ENCODE measurements around the gene GRB10.
A peak's percentile ranks its signal among the peaks of the same experiment; 100 is the strongest.

GRB10 gene

DNA sequence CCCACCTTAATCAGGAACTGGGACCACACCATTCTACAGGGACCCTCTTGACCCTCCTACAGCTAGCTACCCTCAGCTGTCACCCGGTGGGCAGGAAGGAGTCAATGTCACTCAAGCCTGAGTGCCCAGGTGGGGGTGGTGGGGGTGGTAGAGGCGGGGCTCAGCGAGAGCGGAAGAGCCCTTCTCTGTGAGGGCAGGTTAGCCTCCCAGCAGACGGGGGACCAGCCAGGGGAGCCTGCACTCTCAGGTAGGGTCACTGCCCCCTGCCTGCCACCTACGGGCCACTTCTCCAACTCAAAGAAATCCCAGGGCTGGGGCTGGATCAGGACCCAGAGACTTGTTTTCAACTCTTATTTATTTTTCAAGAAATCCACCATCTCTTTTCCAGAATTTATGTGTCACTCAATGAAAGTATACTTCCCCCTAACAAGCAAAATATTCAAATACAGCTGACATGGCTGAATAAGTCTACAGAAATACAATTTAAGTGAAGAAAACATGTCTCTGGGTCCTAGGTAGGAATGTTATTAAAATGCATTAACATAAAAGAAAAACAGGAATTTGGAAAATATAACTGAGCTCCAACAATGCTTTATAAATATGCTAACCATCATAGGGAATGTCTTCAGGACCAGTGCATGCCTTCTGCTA, 154.1 kb downstream of the GRB10 start:
- H3K36me3 ChIP-seq (replicated peaks), result peaks cover 12% of the 10 kb centered on the region
- no peak overlapping the region for H3K27ac ChIP-seq
- in situ Hi-C loops (cut with HindIII; ENCODE audit: low pct_ligation_motif_present, low sequenced_read_pairs), result no loop called here
- no peaks in the 10 kb centered on the region for H3K27me3 ChIP-seq (replicated peaks)
- DNase-seq, result no peak
- peak; percentile 8 for TF ChIP-seq CTCF (IDR thresholded peaks at IDR 0.05; ENCODE audit: low read depth, low read length, missing control alignments)
- H3K4me3 ChIP-seq (ENCODE audit: low read depth, low read length), result no peak overlapping the region

DNA sequence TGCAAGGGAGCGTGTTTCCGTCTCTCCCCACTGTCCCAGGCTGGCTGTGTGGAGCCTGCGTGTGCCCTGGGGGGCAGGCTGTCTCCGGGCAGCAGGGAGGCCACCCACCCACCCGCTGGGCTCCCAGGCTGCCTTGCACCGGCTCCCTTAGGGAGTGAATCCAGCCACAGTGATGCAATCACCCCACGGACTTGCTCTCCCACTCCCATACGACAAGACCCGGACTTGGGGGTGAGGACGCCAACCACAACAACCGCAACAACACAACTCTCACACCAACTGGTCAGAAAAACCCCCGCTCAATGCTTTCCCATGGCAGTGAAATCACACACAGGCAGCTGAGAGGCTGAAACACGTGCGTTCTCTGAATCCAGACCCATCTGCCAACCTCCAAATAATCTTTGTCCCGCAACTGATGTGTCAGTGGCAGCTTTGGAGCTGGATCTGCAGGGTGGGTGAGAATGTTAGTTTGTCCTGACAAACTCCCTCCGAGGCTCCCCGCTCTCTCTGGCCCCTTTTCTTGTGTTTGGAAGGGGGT, 154.8 kb downstream of the GRB10 start:
- TF ChIP-seq CTCF (IDR thresholded peaks at IDR 0.05; ENCODE audit: low read depth, low read length, missing control alignments), result no peak
- no peak for DNase-seq
- Histone ChIP-seq H3K27me3 (replicated peaks) (no peaks in the 10 kb centered on the region), H3K36me3 (replicated peaks) (peaks cover 12% of the 10 kb centered on the region), H3K27ac (no peak overlapping the region), H3K4me3 (ENCODE audit: low read depth, low read length) (no peak overlapping the region)
- in situ Hi-C loops (cut with HindIII; ENCODE audit: low pct_ligation_motif_present, low sequenced_read_pairs), result no loop called here

GRCh38 chr7:50626286-50626685, 156.4 kb downstream of the GRB10 start:
- DNase-seq, result no peak
- Histone ChIP-seq H3K27ac (no peak overlapping the region), H3K4me3 (ENCODE audit: low read depth, low read length) (no peak overlapping the region), H3K36me3 (replicated peaks) (peaks cover 12% of the 10 kb centered on the region), H3K27me3 (replicated peaks) (no peaks in the 10 kb centered on the region)
- TF ChIP-seq CTCF (IDR thresholded peaks at IDR 0.05; ENCODE audit: low read depth, low read length, missing control alignments), result no peak
- in situ Hi-C loops (cut with HindIII; ENCODE audit: low pct_ligation_motif_present, low sequenced_read_pairs), result no loop called here

GRCh38 chr7:50625360-50625759, 157.3 kb downstream of the GRB10 start:
- no peak for TF ChIP-seq CTCF (IDR thresholded peaks at IDR 0.05; ENCODE audit: low read depth, low read length, missing control alignments)
- no peaks in the 10 kb centered on the region for H3K27me3 ChIP-seq (replicated peaks)
- no peak overlapping the region for H3K4me3 ChIP-seq (ENCODE audit: low read depth, low read length)
- H3K36me3 ChIP-seq (replicated peaks), result peaks cover 12% of the 10 kb centered on the region
- in situ Hi-C loops (cut with HindIII; ENCODE audit: low pct_ligation_motif_present, low sequenced_read_pairs), result no loop called here
- DNase-seq, result no peak
- no peak overlapping the region for H3K27ac ChIP-seq

GRCh38 chr7:50622821-50623220, 159.9 kb downstream of the GRB10 start:
- DNase-seq, result no peak
- in situ Hi-C loops (cut with HindIII; ENCODE audit: low pct_ligation_motif_present, low sequenced_read_pairs), result no loop called here
- H3K4me3 ChIP-seq (ENCODE audit: low read depth, low read length), result no peak overlapping the region
- no peak for TF ChIP-seq CTCF (IDR thresholded peaks at IDR 0.05; ENCODE audit: low read depth, low read length, missing control alignments)
- no peak overlapping the region for H3K27ac ChIP-seq
- H3K36me3 ChIP-seq (replicated peaks), result peaks cover 16% of the 10 kb centered on the region
- no peaks in the 10 kb centered on the region for H3K27me3 ChIP-seq (replicated peaks)
